HUES64 (cell line): ENCODE results near the gene DPP6.

ENCODE experiments used
- H3K27ac ChIP-seq: 2 replicates; pipeline ENCODE4 v1.7.0; 2013; ENCODE audit warnings: low read depth, low read length, inconsistent platforms
- H3K27me3 ChIP-seq: 2 replicates; pipeline ENCODE4 v1.6.1; 2013; ENCODE audit warnings: mild to moderate bottlenecking, low read length; ENCODE audit not compliant: insufficient read depth
- H3K36me3 ChIP-seq: 2 replicates; pipeline ENCODE4 v1.6.1; 2013; ENCODE audit warnings: mild to moderate bottlenecking, low read length; ENCODE audit not compliant: insufficient read depth
- H3K4me1 ChIP-seq: 2 replicates; pipeline ENCODE4 v1.6.1; 2013; ENCODE audit warnings: mild to moderate bottlenecking, low read length, moderate library complexity; ENCODE audit not compliant: insufficient read depth
- H3K4me3 ChIP-seq: 2 replicates; pipeline ENCODE4 v1.5.1; 2013; ENCODE audit warnings: mild to moderate bottlenecking, low read length, moderate library complexity
- H3K9ac ChIP-seq: 2 replicates; pipeline ENCODE4 v1.6.1; 2013; ENCODE audit warnings: mild to moderate bottlenecking, low read depth, low read length
- H3K9me3 ChIP-seq: 2 replicates; pipeline ENCODE4 v1.6.1; 2013; ENCODE audit warnings: low read depth, low read length; ENCODE audit not compliant: insufficient read depth
- WGBS: fragments of 150-250, 120-280 bp; methylation state at CpG from one replicate; pipeline ENCODE4 v1.1.7; 2013; ENCODE audit warnings: missing lambda C conversion rate; 5-methylcytosine and 5-hydroxymethylcytosine counted together

The DPP6 gene

GRCh38 chr7:154198481-154198880 lies 146.3 kb downstream of the DPP6 start:
- no peak overlapping the region for H3K9ac ChIP-seq
- H3K27ac ChIP-seq, result no peak overlapping the region
- no peaks in the 10 kb centered on the region for H3K27me3 ChIP-seq
- peaks cover 30% of the 10 kb centered on the region for H3K4me1 ChIP-seq
- no peaks in the 10 kb centered on the region for H3K36me3 ChIP-seq
- H3K4me3 ChIP-seq, result no peak overlapping the region
- H3K9me3 ChIP-seq, result no peaks in the 10 kb centered on the region
- WGBS, result 84% methylated on average over 6 of the region's 6 CpGs

GRCh38 chr7:154200241-154200640 lies 148.0 kb downstream of the DPP6 start:
- 79% methylated on average over 7 of the region's 7 CpGs for WGBS
- peaks cover 30% of the 10 kb centered on the region for H3K4me1 ChIP-seq
- no peaks in the 10 kb centered on the region for H3K27me3 ChIP-seq
- no peak overlapping the region for H3K27ac ChIP-seq
- H3K4me3 ChIP-seq, result no peak overlapping the region
- H3K9ac ChIP-seq, result no peak overlapping the region
- H3K9me3 ChIP-seq, result no peaks in the 10 kb centered on the region
- no peaks in the 10 kb centered on the region for H3K36me3 ChIP-seq

GRCh38 chr7:154202002-154202401 lies 149.8 kb downstream of the DPP6 start:
- Histone ChIP-seq H3K27me3 (no peaks in the 10 kb centered on the region), H3K27ac (no peak overlapping the region; the same call in 1 of the 2 replicates), H3K4me3 (no peak overlapping the region), H3K4me1 (peaks cover 30% of the 10 kb centered on the region), H3K36me3 (no peaks in the 10 kb centered on the region), H3K9ac (no peak overlapping the region), H3K9me3 (no peaks in the 10 kb centered on the region)
- 95% methylated on average over 5 of the region's 7 CpGs for WGBS

- Histone ChIP-seq H3K27me3 (no peaks in the 10 kb centered on the region), H3K4me1 (peaks cover 27% of the 10 kb centered on the region), H3K4me3 (no peak overlapping the region), H3K9ac (no peak overlapping the region), H3K36me3 (no peaks in the 10 kb centered on the region), H3K27ac (no peak overlapping the region), H3K9me3 (no peaks in the 10 kb centered on the region)
- WGBS, result 94% methylated on average over 4 of the region's 4 CpGs
Measured at GRCh38 chr7:154204046-154204445, 151.8 kb downstream of the DPP6 start.

GRCh38 chr7:154212861-154213260 lies 160.7 kb downstream of the DPP6 start:
- Histone ChIP-seq H3K4me3 (no peak overlapping the region), H3K27ac (no peak overlapping the region), H3K4me1 (no peaks in the 10 kb centered on the region; the same call in 1 of the 2 replicates), H3K9me3 (no peaks in the 10 kb centered on the region), H3K36me3 (no peaks in the 10 kb centered on the region), H3K9ac (no peak overlapping the region), H3K27me3 (no peaks in the 10 kb centered on the region)
- 95% methylated on average over 6 of the region's 6 CpGs for WGBS

GRCh38 chr7:154217688-154218340 lies 165.6 kb downstream of the DPP6 start:
- no peaks in the 10 kb centered on the region for H3K27me3 ChIP-seq
- no peaks in the 10 kb centered on the region; the same call in 1 of the 2 replicates for H3K4me1 ChIP-seq
- no peak overlapping the region for H3K27ac ChIP-seq
- no peaks in the 10 kb centered on the region for H3K9me3 ChIP-seq
- WGBS, result 92% methylated on average over 7 of the region's 7 CpGs
- no peak overlapping the region for H3K4me3 ChIP-seq
- H3K9ac ChIP-seq, result no peak overlapping the region
- no peaks in the 10 kb centered on the region for H3K36me3 ChIP-seq

- no peak overlapping the region for H3K27ac ChIP-seq
- H3K4me1 ChIP-seq, result no peaks in the 10 kb centered on the region
- H3K9me3 ChIP-seq, result no peaks in the 10 kb centered on the region
- no peaks in the 10 kb centered on the region for H3K27me3 ChIP-seq
- no peak overlapping the region for H3K9ac ChIP-seq
- H3K36me3 ChIP-seq, result no peaks in the 10 kb centered on the region
- no peak overlapping the region for H3K4me3 ChIP-seq
- WGBS, result 51% methylated on average over 6 of the region's 6 CpGs
Measured at GRCh38 chr7:154231732-154232131, 179.5 kb downstream of the DPP6 start.

- no peak overlapping the region for H3K4me3 ChIP-seq
- no peaks in the 10 kb centered on the region for H3K36me3 ChIP-seq
- no peak overlapping the region for H3K27ac ChIP-seq
- H3K27me3 ChIP-seq, result no peaks in the 10 kb centered on the region
- H3K9me3 ChIP-seq, result no peaks in the 10 kb centered on the region
- H3K9ac ChIP-seq, result no peak overlapping the region
- 90% methylated on average over 4 of the region's 5 CpGs for WGBS
- no peaks in the 10 kb centered on the region for H3K4me1 ChIP-seq
Measured at GRCh38 chr7:154232700-154233099, 180.5 kb downstream of the DPP6 start.

- H3K9ac ChIP-seq, result no peak overlapping the region
- 82% methylated on average over 2 of the region's 3 CpGs for WGBS
- peaks cover 10% of the 10 kb centered on the region for H3K9me3 ChIP-seq
- H3K36me3 ChIP-seq, result no peaks in the 10 kb centered on the region
- H3K27ac ChIP-seq, result no peak overlapping the region
- no peaks in the 10 kb centered on the region for H3K27me3 ChIP-seq
- no peak overlapping the region for H3K4me3 ChIP-seq
- H3K4me1 ChIP-seq, result no peaks in the 10 kb centered on the region
Measured at GRCh38 chr7:154241988-154242387, 189.8 kb downstream of the DPP6 start.

GRCh38 chr7:154242709-154243108 lies 190.5 kb downstream of the DPP6 start:
- Histone ChIP-seq H3K4me3 (no peak overlapping the region), H3K9ac (no peak overlapping the region), H3K4me1 (no peaks in the 10 kb centered on the region), H3K36me3 (no peaks in the 10 kb centered on the region), H3K9me3 (peaks cover 10% of the 10 kb centered on the region), H3K27ac (no peak overlapping the region), H3K27me3 (no peaks in the 10 kb centered on the region)

- Histone ChIP-seq H3K9ac (no peak overlapping the region), H3K36me3 (no peaks in the 10 kb centered on the region), H3K4me3 (no peak overlapping the region), H3K27me3 (no peaks in the 10 kb centered on the region), H3K9me3 (no peaks in the 10 kb centered on the region), H3K4me1 (peaks cover 27% of the 10 kb centered on the region), H3K27ac (no peak overlapping the region)
- WGBS, result 95% methylated on average over 6 of the region's 6 CpGs
Measured at GRCh38 chr7:154252046-154252445, 199.8 kb downstream of the DPP6 start.

GRCh38 chr7:154253810-154254209 lies 201.6 kb downstream of the DPP6 start:
- peaks cover 27% of the 10 kb centered on the region for H3K4me1 ChIP-seq
- 81% methylated on average over 2 of the region's 6 CpGs for WGBS

More at GRCh38 chr7:154253810-154254209, 201.6 kb downstream of the DPP6 start:
- H3K9me3 ChIP-seq, result no peaks in the 10 kb centered on the region
- H3K36me3 ChIP-seq, result no peaks in the 10 kb centered on the region
- H3K9ac ChIP-seq, result no peak overlapping the region
- no peak overlapping the region for H3K27ac ChIP-seq
- no peaks in the 10 kb centered on the region for H3K27me3 ChIP-seq
- no peak overlapping the region for H3K4me3 ChIP-seq
